NCI-H2107 treated with DMSO at 0.1 percent for 48 hours (cell line): ENCODE data around the gene AKAP9.
"Not testable (repeated sequence)": the region's sequence is repeated elsewhere in the genome, so short reads cannot be mapped to it uniquely, and the experiment has no call there.

Experiments used
- DNase-seq: peaks from one replicate; lab custom pipeline; 2025; ENCODE audit not compliant: unreplicated experiment; lab: John Stamatoyannopoulos, UW

The AKAP9 gene

DNA sequence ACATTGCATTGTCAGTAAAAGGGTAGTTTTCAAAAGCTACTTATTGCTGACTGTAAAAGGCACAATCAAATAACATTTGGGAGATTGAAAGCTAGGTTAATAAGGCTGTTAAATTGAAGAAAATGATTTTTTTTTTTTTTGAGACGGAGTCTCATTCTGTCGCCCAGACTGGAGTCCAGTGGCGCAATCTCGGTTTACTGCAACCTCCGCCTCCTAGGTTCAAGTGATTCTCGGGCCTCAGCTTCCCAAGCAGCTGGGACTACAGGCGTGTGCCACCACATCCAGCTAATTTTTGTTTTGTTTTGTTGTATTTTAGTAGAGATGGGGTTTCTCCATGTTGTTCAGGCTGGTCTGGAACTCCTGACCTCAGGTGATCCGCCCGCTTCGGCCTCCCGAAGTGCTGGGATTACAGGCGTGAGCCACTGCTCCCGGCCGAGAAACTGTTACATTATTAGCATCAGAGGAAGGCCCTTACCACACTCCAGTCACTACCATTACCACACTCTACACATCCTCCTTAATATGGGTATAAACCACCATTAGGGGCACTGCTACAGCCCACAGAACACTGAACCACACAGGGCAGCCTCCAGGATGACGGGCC, 192.6 kb downstream of the AKAP9 start:
- DNase-seq = peak; percentile 68

DNA sequence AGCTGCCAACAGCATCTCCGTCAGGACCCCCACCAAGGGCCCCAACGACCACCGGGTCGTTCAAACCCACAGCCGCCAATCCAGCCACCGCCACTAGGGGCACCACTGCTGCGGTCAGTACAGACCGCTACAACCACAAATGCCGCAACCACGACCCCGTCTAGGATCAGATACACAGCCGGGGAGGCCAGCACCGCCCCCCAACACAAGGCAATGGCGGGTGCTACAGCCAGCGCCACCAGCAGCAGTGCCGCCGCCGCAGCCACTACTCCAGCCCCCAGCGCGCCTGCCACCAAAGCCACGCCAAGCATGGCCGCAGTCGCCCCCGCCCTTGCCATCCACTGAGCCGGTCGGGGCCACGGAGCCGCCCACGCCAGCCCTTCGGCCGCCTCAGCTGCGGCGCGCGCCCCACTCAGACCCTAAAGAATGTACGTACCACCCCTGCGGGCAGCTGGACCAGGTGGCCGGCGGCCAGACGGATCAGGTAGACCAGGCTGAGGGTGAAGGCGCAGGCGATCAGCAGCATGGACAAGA, 193.1 kb downstream of the AKAP9 start:
- peak; percentile 68 for DNase-seq

DNA sequence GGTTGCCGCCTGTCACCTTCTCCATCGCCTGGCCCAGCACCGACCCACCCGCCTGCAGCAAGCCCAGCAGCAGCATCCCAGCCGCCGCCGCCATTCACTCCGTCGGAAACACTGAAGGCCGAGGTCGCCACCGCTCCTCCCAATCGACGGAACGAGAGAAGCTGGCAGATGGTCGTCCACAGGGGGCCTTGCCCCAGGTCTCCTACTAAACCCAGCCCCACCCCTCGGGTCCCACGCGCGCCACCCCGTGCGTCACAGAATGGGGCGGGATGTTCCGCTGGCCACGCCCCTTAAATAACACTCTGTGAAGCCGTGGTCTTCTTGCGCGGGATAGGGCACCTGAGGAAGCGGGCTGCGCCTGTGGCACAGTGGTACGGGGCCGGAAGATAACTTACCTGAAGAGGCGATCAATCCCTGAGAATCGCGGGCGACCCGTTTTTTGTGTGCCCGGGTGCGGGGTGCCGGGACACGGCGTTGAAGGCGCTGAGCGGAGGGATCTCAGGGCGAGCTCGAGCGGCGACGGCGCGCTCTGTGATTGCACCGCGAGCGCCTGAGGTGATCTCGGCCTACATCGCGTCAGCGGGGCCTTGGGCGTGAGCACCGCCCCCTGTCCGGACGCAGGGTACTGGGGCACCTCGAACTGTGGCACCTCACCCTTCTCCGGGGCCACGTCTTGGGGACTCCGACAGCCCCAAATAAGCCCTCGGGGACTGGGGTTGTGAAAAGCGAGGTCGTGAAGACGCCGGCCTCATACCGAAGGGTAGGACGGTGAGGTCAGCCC, 193.8 kb downstream of the AKAP9 start, which contains the start of gene CYP51A1:
Gene CYP51A1, minus strand, starts transcription at position 207 of the 781 bp plus-strand sequence. Its CDS starts 113 bp downstream, at position 94.
- DNase-seq = peak; percentile 94

DNA sequence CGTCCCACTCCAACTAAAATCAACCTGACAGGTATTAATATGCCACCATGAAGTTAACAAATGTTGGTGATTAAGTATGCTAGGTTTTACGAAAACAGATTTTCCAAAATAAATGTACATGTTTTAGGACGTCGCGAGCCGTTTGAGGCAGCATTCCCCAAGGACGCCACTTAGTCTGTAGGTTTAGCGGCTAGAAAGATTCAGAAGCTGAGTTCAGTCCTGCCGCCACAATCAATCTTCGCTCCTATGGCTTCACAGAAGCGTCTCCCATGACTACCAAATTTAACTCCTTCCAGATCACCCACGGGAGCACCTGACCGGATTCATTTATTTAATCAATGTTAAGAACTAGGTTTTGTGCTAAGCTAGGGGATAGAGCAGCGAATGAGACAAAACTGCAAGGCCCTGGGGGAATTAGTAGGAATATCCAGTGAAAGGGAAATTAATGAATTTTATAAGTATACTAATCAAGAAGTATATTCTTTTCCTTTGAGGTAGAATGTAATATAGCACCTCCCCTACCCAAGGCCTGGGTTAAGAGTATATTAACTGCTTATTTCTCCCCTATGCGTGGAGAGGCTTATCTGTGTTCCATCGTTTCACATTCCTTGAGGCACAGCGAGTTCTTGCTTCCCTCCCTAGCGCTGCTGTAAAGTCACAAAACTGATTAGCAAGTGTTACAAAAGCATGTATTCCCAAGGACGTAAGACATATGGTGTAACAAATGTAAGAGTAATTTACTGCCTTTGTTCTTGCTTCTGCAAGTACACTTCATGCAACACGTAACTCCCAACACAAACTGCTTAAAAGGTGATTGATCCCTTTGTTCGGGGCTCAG, 194.6 kb downstream of the AKAP9 start:
- peak; percentile 36 for DNase-seq

DNA sequence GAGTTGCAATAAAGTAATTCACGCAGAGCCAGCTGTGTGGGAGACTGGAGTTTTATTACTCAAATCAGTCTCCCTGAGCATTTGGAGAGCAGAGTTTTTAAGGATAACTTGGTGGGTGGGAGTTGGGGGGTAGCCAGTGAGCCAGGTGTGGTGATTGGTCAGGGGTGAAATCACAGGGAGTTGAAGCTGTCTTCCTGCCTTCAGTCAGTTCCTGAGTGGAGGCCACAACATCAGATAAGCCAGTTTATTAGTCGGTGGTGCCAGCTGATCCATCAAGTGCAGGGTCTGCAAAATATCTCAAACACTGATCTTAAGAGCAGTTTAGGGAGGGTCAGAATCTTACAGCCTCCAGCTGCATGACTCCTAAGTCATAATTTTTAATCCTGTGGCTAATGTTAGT, 196.9 kb downstream of the AKAP9 start:
- no peak for DNase-seq

DNA sequence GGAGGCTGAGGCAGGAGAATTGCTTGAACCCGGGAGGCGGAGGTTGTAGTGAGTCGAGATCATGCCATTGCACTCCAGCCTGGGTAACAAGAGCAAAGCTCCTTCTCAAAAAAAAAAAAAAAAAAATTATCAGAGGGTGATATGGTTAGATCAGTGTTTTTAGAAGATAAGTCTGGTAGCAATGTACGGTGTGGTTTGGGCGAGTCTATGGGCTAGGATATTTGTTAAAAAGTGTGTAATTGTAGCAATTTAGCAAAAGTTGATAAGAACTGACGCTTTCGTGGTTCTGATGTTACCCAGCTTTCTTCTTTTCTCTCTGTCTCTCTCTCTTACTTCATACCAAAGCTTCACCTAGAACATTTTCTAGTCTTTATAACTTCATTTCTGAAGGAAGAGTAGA, 200.5 kb downstream of the AKAP9 start:
- DNase-seq = no peak

DNA sequence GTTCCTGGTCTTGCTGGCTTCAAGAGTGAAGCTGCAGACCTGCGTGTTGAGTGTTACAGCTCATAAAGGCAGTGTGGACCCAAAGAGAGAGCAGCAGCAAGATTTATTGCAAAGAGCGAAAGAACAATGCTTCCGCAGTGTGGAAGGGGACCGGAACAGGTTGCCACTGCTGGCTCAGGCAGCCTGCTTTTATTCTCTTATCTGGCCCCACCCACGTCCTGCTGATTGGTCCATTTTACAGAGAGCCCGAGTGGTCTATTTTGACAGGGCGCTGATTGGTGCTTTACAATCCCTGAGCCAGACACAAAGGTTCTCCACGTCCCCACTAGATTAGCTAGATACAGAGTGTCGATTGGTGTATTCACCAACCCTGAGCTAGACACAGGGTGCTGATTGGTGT, 202.1 kb downstream of the AKAP9 start:
- not testable (repeated sequence) for DNase-seq

DNA sequence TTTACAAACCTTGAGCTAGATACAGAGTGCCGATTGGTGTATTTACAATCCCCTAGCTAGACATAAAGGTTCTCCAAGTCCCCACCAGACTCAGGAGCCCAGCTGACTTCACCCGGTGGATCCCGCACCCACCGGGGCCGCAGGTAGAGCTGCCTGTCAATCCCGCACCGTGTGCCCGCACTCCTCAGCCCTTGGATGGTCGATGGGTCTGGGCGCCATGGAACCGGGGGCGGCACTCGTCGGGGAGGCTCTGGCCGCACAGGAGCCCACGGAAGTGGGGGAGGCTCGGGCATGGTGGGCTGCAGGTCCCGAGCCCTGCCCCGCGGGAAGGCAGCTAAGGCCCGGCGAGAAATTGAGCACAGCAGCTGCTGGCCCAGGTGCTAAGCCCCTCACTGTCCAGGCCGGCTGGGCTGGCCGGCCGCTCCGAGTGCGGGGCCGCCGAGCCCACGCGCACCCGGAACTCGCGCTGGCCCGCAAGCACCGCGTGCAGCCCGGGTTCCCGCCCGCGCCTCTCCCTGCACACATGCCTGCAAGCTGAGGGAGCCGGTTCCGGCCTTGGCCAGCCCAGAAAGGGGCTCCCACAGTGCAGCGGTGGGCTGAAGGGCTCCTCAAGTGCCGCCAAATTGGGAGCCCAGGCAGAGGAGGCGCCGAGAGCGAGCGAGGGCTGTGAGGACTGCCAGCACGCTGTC, 202.7 kb downstream of the AKAP9 start:
- DNase-seq = not testable (repeated sequence)

DNA sequence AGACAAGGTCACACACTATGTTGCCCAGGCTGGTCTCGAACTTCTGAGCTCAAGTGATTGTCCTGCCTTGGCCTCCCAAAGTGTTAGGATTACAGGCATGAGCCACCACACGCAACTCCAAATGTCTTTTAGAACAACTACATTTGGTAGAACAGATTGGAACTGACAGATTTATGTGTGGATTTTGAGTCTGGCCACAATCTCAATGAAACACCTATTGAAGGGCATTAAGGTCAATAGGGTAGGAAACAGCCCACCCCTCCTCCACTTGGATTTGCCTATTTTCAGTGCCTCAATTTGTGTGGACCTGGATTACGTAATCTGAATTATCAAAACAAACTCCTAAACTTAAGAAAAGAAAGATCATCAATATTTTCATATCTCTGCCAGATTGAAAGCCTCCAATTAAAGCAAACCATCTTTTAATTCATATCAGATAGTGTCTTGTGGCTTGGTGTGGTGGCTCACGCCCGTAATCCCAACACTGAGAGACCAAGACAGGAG, 209.1 kb downstream of the AKAP9 start:
- no peak for DNase-seq

DNA sequence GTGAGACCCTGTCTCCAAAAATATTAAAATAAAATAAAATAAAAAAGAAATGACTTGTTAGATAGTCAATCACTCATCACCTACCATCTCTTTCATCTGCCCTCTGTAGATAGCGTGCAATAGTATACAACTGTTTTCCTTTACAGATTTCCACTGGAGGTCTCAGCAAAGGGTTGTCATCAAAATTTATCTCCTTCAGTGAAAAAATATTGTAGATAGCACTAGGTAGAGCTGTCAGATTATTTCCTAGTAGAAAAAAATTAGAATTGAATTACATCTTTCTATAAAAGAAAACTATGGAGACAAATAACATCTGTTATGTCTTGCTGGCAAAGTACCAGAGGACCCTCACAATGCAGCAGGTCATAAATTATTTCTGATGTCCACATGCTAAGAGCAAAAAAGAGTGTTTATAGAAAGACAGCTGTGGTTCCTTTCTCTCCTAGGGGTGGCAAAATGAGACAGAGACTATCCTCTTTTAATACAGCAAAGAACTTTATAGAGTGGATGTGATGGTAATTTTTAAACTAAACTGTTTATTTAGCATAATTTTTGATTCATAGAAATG, 209.9 kb downstream of the AKAP9 start:
- no peak for DNase-seq

DNA sequence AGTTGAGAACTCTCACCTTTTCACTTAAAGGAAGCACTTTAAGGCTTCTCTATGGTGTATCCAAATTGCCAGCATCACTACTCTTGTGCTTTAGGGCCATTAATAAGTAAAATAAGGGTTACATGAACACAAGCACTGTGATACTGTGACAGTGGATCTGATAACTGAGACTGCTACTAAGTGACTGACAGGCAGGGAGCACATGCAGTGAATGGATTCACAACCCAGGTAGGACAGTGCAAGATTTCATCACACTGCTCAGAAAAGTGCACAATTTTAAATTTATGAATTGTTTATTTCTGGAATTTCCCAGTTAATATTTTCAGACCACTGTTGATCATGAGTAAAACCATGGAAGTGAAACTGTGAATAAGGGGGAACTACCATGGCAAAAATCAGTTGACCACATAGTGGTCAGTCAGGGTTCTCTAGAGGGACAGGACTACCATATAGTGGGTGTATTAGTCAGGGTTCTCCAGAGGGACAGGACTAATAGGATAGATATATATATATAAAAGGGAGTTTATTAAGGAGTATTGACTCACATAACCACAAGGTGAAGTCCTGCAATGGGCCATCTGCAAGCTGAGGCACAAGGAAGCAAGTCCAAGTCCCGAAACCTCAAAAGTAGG, 214.6 kb downstream of the AKAP9 start:
- no peak for DNase-seq

DNA sequence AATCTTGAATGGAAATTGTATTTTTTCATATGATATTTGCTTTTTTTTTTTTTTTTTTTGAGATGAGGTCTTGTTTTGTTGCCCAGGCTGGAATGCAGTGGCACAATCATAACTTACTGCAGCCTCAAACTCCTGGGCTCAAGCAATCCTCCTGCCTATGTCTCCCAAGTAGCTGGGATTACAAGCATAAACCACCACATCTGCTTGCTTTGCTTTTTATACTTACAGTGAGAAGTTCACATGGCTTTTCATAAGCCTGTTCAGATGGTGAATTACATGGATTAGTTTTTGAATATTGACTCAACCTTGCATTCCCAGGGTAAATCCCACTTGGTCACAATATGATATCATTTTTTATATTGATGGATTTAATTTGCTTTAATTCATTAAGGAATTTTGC, 216.3 kb downstream of the AKAP9 start:
- no peak for DNase-seq

DNA sequence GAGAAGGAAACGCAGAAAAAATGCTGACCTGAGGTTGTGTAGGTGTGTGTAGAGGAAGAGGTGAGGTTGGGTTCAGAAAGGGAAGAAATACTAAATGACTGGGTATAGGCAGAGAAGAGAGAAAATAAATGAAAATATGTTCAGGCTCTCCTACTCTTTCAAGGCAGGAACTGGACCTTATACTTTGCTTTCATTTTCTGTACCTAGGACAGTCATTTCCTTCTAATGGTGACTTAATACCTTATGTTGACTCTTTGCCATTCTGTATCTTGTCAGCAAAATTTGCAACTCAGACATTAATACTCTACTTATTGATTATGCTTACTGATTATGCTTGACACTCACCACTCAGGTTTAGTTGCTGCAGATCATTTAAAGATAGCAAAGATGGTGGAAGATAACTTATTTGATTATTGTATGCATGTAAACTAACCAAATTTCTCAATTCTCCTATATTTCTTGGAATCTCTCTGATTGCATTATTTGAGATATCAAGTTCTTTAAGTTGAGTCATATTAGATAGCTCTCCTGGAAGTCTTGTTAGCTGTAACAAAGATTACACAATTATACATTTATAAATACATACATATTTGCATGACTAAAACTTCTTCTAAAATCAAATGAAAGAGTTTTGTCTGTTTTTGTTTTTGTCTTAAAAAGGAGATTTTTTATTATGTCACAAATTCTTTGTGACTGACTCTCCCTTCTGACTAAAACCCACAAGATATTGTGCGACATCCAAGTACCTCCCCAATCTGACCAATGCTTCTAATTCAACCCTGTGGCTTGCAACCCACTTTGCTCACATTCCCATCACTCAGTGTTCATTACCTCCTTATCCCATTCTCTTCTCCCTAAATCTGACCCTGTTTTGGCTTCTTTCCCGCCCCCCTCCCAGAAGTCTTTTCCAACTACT, 218.3 kb downstream of the AKAP9 start:
- no peak for DNase-seq
